ENCODE data around the gene ABCA2. TPM values are rescaled to one million over a fixed set of nuclear protein-coding genes. Genes with fewer than 3 reads are reported as not detected.

The ABCA2 gene
- polyA plus RNA-seq, 6 donors from 2014 or later: 0.63 to 3.9 (median 1.3) TPM; not detected in 1

Other genes starting within 250 kb of the ABCA2 start
- 10 to 100 TPM; 29.3 to 47.7 (median 35.7) TPM for gene TMEM141, start 236.9 kb downstream of the ABCA2 start, polyA plus RNA-seq (ENCODE audit: low read depth in 6 of 6)
- 1 to 10 TPM in 1 of 6 donors, under 1 TPM in 1, not detected in 4; 0.24 to 1.7 TPM for gene CCDC183, start 231.9 kb downstream of the ABCA2 start, polyA plus RNA-seq (ENCODE audit: low read depth in 6 of 6)
- gene RABL6, start 220.3 kb downstream of the ABCA2 start, polyA plus RNA-seq (ENCODE audit: low read depth in 6 of 6): 10 to 100 TPM in 3 of 6 donors, 1 to 10 TPM in 3; 3.8 to 16.8 (median 9.7) TPM
- gene AJM1, start 185.8 kb downstream of the ABCA2 start, polyA plus RNA-seq (ENCODE audit: low read depth in 6 of 6): under 1 TPM in 1 of 6 donors, not detected in 5; 0.08 TPM
- gene PHPT1, start 178.8 kb downstream of the ABCA2 start, polyA plus RNA-seq (ENCODE audit: low read depth in 6 of 6): 10 to 100 TPM; 48.0 to 67.7 (median 49.6) TPM
- not detected for gene MAMDC4, start 175.9 kb downstream of the ABCA2 start, polyA plus RNA-seq (ENCODE audit: low read depth in 6 of 6)
- gene EDF1, start 161.9 kb downstream of the ABCA2 start, polyA plus RNA-seq (ENCODE audit: low read depth in 6 of 6): 100 to 1,000 TPM; 267 to 324 (median 299) TPM
- gene TRAF2, start 141.7 kb downstream of the ABCA2 start, polyA plus RNA-seq (ENCODE audit: low read depth in 6 of 6): 10 to 100 TPM; 13.2 to 29.9 (median 18.4) TPM
- gene FBXW5, start 83.5 kb downstream of the ABCA2 start, polyA plus RNA-seq (ENCODE audit: low read depth in 6 of 6): 100 to 1,000 TPM in 1 of 6 donors, 10 to 100 TPM in 5; 48.2 to 105 (median 55.1) TPM
- gene C8G, start 83.0 kb downstream of the ABCA2 start, polyA plus RNA-seq (ENCODE audit: low read depth in 6 of 6): not detected
- not detected for gene LCN12, start 76.0 kb downstream of the ABCA2 start, polyA plus RNA-seq (ENCODE audit: low read depth in 6 of 6)
- 1 to 10 TPM in 1 of 6 donors, under 1 TPM in 1, not detected in 4; 0.41 to 1.4 TPM for gene PTGDS, start 50.7 kb downstream of the ABCA2 start, polyA plus RNA-seq (ENCODE audit: low read depth in 6 of 6)
- not detected for gene LCNL1, start 45.2 kb downstream of the ABCA2 start, polyA plus RNA-seq (ENCODE audit: low read depth in 6 of 6)
- 10 to 100 TPM; 31.7 to 39.8 (median 35.6) TPM for gene PAXX, start 35.8 kb downstream of the ABCA2 start, polyA plus RNA-seq (ENCODE audit: low read depth in 6 of 6)
- gene CLIC3, start 31.7 kb downstream of the ABCA2 start, polyA plus RNA-seq (ENCODE audit: low read depth in 6 of 6): 1 to 10 TPM in 3 of 6 donors, under 1 TPM in 2, not detected in 1; 0.82 to 2.7 (median 1.1) TPM
- 1 to 10 TPM in 5 of 6 donors, under 1 TPM in 1; 0.93 to 7.4 (median 2.9) TPM for gene FUT7, start 3.9 kb upstream of the ABCA2 start, polyA plus RNA-seq (ENCODE audit: low read depth in 6 of 6)
- gene NPDC1, start 17.9 kb upstream of the ABCA2 start, polyA plus RNA-seq (ENCODE audit: low read depth in 6 of 6): under 1 TPM in 1 of 6 donors, not detected in 5; 0.68 TPM
- gene ENTPD2, start 25.8 kb upstream of the ABCA2 start, polyA plus RNA-seq (ENCODE audit: low read depth in 6 of 6): not detected
- under 1 TPM in 1 of 6 donors, not detected in 5; 0.05 TPM for gene SAPCD2, start 42.3 kb upstream of the ABCA2 start, polyA plus RNA-seq (ENCODE audit: low read depth in 6 of 6)
- gene UAP1L1, start 49.3 kb upstream of the ABCA2 start, polyA plus RNA-seq (ENCODE audit: low read depth in 6 of 6): 1 to 10 TPM; 1.7 to 6.1 (median 3.5) TPM
- gene MAN1B1, start 58.7 kb upstream of the ABCA2 start, polyA plus RNA-seq (ENCODE audit: low read depth in 6 of 6): 10 to 100 TPM; 19.6 to 30.4 (median 24.3) TPM
- gene DPP7, start 86.5 kb upstream of the ABCA2 start, polyA plus RNA-seq (ENCODE audit: low read depth in 6 of 6): 100 to 1,000 TPM in 4 of 6 donors, 10 to 100 TPM in 2; 71.5 to 142 (median 102) TPM
- gene GRIN1, start 110.9 kb upstream of the ABCA2 start, polyA plus RNA-seq (ENCODE audit: low read depth in 6 of 6): not detected
- gene LRRC26, start 141.8 kb upstream of the ABCA2 start, polyA plus RNA-seq (ENCODE audit: low read depth in 6 of 6): not detected
- not detected for gene TMEM210, start 143.8 kb upstream of the ABCA2 start, polyA plus RNA-seq (ENCODE audit: low read depth in 6 of 6)
- gene ANAPC2, start 160.3 kb upstream of the ABCA2 start, polyA plus RNA-seq (ENCODE audit: low read depth in 6 of 6): 1 to 10 TPM; 6.1 to 9.3 (median 7.5) TPM
- gene SSNA1, start 160.4 kb upstream of the ABCA2 start, polyA plus RNA-seq (ENCODE audit: low read depth in 6 of 6): 100 to 1,000 TPM; 112 to 145 (median 132) TPM
- gene TPRN, start 172.5 kb upstream of the ABCA2 start, polyA plus RNA-seq (ENCODE audit: low read depth in 6 of 6): 1 to 10 TPM in 1 of 6 donors, under 1 TPM in 5; 0.21 to 1.1 (median 0.48) TPM
- gene TMEM203, start 177.4 kb upstream of the ABCA2 start, polyA plus RNA-seq (ENCODE audit: low read depth in 6 of 6): 100 to 1,000 TPM; 119 to 191 (median 142) TPM
- gene NDOR1, start 177.5 kb upstream of the ABCA2 start, polyA plus RNA-seq (ENCODE audit: low read depth in 6 of 6): 1 to 10 TPM; 4.4 to 9.3 (median 5.2) TPM
- gene RNF208, start 194.0 kb upstream of the ABCA2 start, polyA plus RNA-seq (ENCODE audit: low read depth in 6 of 6): under 1 TPM in 1 of 6 donors, not detected in 5; 0.30 TPM
- gene CYSRT1, start 196.9 kb upstream of the ABCA2 start, polyA plus RNA-seq (ENCODE audit: low read depth in 6 of 6): not detected
- not detected for gene RNF224, start 199.3 kb upstream of the ABCA2 start, polyA plus RNA-seq (ENCODE audit: low read depth in 6 of 6)
- not detected for gene SLC34A3, start 202.7 kb upstream of the ABCA2 start, polyA plus RNA-seq (ENCODE audit: low read depth in 6 of 6)
- gene TUBB4B, start 213.1 kb upstream of the ABCA2 start, polyA plus RNA-seq (ENCODE audit: low read depth in 6 of 6): 10 to 100 TPM; 22.7 to 53.2 (median 40.2) TPM
- not detected for gene STPG3, start 223.0 kb upstream of the ABCA2 start, polyA plus RNA-seq (ENCODE audit: low read depth in 6 of 6)
- 10 to 100 TPM; 23.5 to 37.8 (median 27.2) TPM for gene NELFB, start 227.1 kb upstream of the ABCA2 start, polyA plus RNA-seq (ENCODE audit: low read depth in 6 of 6)
- gene TOR4A, start 249.5 kb upstream of the ABCA2 start, polyA plus RNA-seq (ENCODE audit: low read depth in 6 of 6): 1 to 10 TPM; 2.4 to 6.2 (median 4.1) TPM

All from naive B cell (primary cell).